Endothelial cell of umbilical vein (primary cell): ENCODE data around the gene SUPT5H. TPM values are rescaled to one million over a fixed set of nuclear protein-coding genes. Genes with fewer than 3 reads are reported as not detected.

Experiments
- BruUV-seq: library from RNA; stranded (reverse); fragments of 400-500 nt; replicated peaks from 2 replicates; lab custom pipeline; 2021; lab: Mats Ljungman, UMichigan
- CTCF ChIA-PET: fragments of 300-600, 350-600 bp; sonication (Branson Sonifier 250); formaldehyde crosslinking; loops from one replicate; lab custom pipeline; 2021; ENCODE audit warnings: antibody characterized with exemption, inconsistent platforms; lab: Charles Lee
- POLR2A ChIA-PET: fragments of 300-600, 350-600 bp; sonication (Branson Sonifier 250); formaldehyde crosslinking; loops from one replicate; lab custom pipeline; 2021; ENCODE audit warnings: antibody characterized with exemption, inconsistent platforms; lab: Charles Lee
- DNase-seq: peaks from one replicate; pipeline ENCODE4 v3.0.0-alpha.2; 2011; ENCODE audit warnings: low read depth, low spot score
- FAIRE-seq: peaks from 2 replicates; lab custom pipeline; 2011; peaks lifted over from hg19 to GRCh38; lab: Jason Lieb, UNC
- H2AFZ ChIP-seq: 2 replicates; pipeline ENCODE4 v1.6.0; 2012; ENCODE audit warnings: low read depth, low read length, control low read depth, inconsistent platforms
- H3K27ac ChIP-seq: 2 replicates; pipeline ENCODE4 v1.5.1; 2011; ENCODE audit warnings: low read depth, mild to moderate bottlenecking, control low read depth, low read length, moderate library complexity; ENCODE audit not compliant: insufficient read depth
- H3K27me3 ChIP-seq, 2 experiments: 2 replicates each; pipeline versions ENCODE4 v1.6.0 to v1.6.1; 2011; ENCODE audit warnings: low read length in 2 of 2, mixed read lengths in 1 of 2; ENCODE audit not compliant: control insufficient read depth in 2 of 2, insufficient read depth in 2 of 2
- H3K36me3 ChIP-seq, 2 experiments: 2 replicates in 1 of 2; 3 replicates in 1 of 2; pipeline ENCODE4 v1.5.1; 2011; ENCODE audit warnings: low read length in 2 of 2, mild to moderate bottlenecking in 1 of 2, moderate library complexity in 1 of 2; ENCODE audit not compliant: control insufficient read depth in 2 of 2, insufficient read depth in 2 of 2; ENCODE audit errors: extremely low read depth in 1 of 2
- H3K4me1 ChIP-seq: 3 replicates; pipeline ENCODE4 v1.5.1; 2011; ENCODE audit warnings: mild to moderate bottlenecking, low read length; ENCODE audit not compliant: control insufficient read depth, insufficient read depth; ENCODE audit errors: extremely low read depth
- H3K4me2 ChIP-seq: 2 replicates; pipeline ENCODE4 v1.6.1; 2011; ENCODE audit warnings: low read length, control low read depth, mixed read lengths; ENCODE audit not compliant: insufficient read depth
- H3K4me3 ChIP-seq, 3 experiments: fragments of 200-600 bp in 1 of 3; sonication (generic), shearing (Covaris generic) in 1 of 3; replicated peaks in 1 of 3; 2 replicates each; pipeline ENCODE4 v1.5.1; 2011 to 2016; ENCODE audit warnings: control low read depth in 3 of 3, low read length in 3 of 3, mild to moderate bottlenecking in 2 of 3, inconsistent platforms in 1 of 3, low read depth in 1 of 3, moderate library complexity in 1 of 3; ENCODE audit not compliant: insufficient read depth in 1 of 3
- H3K79me2 ChIP-seq: 2 replicates; pipeline ENCODE4 v1.6.0; 2012; ENCODE audit warnings: low read length, inconsistent platforms; ENCODE audit not compliant: control insufficient read depth, insufficient read depth
- H3K9ac ChIP-seq: replicated peaks from 2 replicates; pipeline ENCODE3; 2011; ENCODE audit warnings: low read length, control low read depth; ENCODE audit not compliant: insufficient read depth; ENCODE audit errors: extremely low read depth
- H3K9me1 ChIP-seq: replicated peaks from 3 replicates; pipeline ENCODE4 v1.6.0; 2011; ENCODE audit warnings: mild to moderate bottlenecking, low read length; ENCODE audit not compliant: control insufficient read depth, insufficient read depth; ENCODE audit errors: extremely low read depth
- H3K9me3 ChIP-seq: replicated peaks from 2 replicates; pipeline ENCODE4 v1.5.1; 2012; ENCODE audit warnings: low read length, inconsistent platforms; ENCODE audit not compliant: control insufficient read depth, insufficient read depth
- H4K20me1 ChIP-seq: replicated peaks from 2 replicates; pipeline ENCODE3; 2011; ENCODE audit warnings: mild to moderate bottlenecking, low read length; ENCODE audit not compliant: control insufficient read depth, insufficient read depth; ENCODE audit errors: extremely low read depth
- EZH2 ChIP-seq: IDR thresholded peaks from 2 replicates; pipeline ENCODE4 v1.6.1; 2012; ENCODE audit warnings: borderline replicate concordance, low read depth, mild to moderate bottlenecking, moderate library complexity, low read length, inconsistent platforms; ENCODE audit not compliant: severe bottlenecking
- FOS ChIP-seq: IDR thresholded peaks from 2 replicates; pipeline ENCODE4 v1.6.1; 2011; ENCODE audit warnings: mild to moderate bottlenecking, low read length, moderate library complexity, borderline replicate concordance; ENCODE audit not compliant: insufficient read depth
- GATA2 ChIP-seq: IDR thresholded peaks from 2 replicates; pipeline ENCODE4 v1.7.0; 2011; ENCODE audit warnings: low read depth, mild to moderate bottlenecking, moderate library complexity, mixed read lengths, low read length; ENCODE audit not compliant: insufficient read length, insufficient read depth
- JUN ChIP-seq: IDR thresholded peaks from 2 replicates; pipeline ENCODE4 v1.6.1; 2011; ENCODE audit warnings: borderline replicate concordance, low read depth; ENCODE audit not compliant: insufficient read length, insufficient read depth
- MYC ChIP-seq: IDR thresholded peaks from one replicate; pipeline ENCODE4 v1.6.1; 2011; ENCODE audit warnings: mild to moderate bottlenecking, low read depth, low read length
- POLR2A ChIP-seq: IDR thresholded peaks from 2 replicates; pipeline ENCODE4 v1.6.1; 2012; ENCODE audit warnings: low read depth, mild to moderate bottlenecking, control low read depth, low read length
- POLR2AphosphoS5 ChIP-seq: IDR thresholded peaks from 2 replicates; pipeline ENCODE4 v1.6.1; 2012; ENCODE audit warnings: low read depth, mild to moderate bottlenecking, control low read depth, low read length, moderate library complexity; ENCODE audit not compliant: insufficient read depth
- dilution Hi-C: fragments of 300-500 bp; cut with MboI; formaldehyde crosslinking; loops from one replicate; pipeline ENCODE4 v1.15.0; 2019; ENCODE audit warnings: low sequenced_read_pairs; ENCODE audit not compliant: extremely low pct_ligation_motif_present
- intact Hi-C: fragments of 100-400 bp; cut with micrococcal nuclease; formaldehyde crosslinking; loops from one replicate; pipeline ENCODE4 v1.10.0; 2022
- polyA plus RNA-seq, 4 experiments: library from polyadenylated mRNA; depleted of rRNA in 3 of 4; stranded (reverse) in 3 of 4; unstranded in 1 of 4; fragments of >200 nt; gene quantifications; 2 replicates each; pipeline versions ENCODE4 v1.2.1 to v1.2.3, GENCODE V29; 2011 to 2012; ENCODE audit warnings: missing spikeins in 1 of 4
- total RNA-seq: library from RNA; stranded (reverse); gene quantifications from 2 replicates; pipeline ENCODE4 v1.2.3, GENCODE V29; 2021
- TF ChIP-seq, protein P1 (sequence below): IDR thresholded peaks from 2 replicates; pipeline ENCODE4 v1.6.1; 2011; ENCODE audit not compliant: insufficient read depth, insufficient read length
- TF ChIP-seq, protein P2 (sequence below), 2 donors: IDR thresholded peaks; 1 replicate in 1 of 2; 2 replicates in 1 of 2; pipeline ENCODE4 v1.5.1; 2011; ENCODE audit warnings: low read length in 2 of 2, mild to moderate bottlenecking in 2 of 2, moderate library complexity in 2 of 2, control low read depth in 1 of 2, inconsistent platforms in 1 of 2, low read depth in 1 of 2; ENCODE audit not compliant: insufficient read depth in 1 of 2; ENCODE audit errors: extremely low read depth in 1 of 2

SUPT5H gene
- total and polyA plus RNA-seq, 2 donors (not counting 3 experiments of a cell fraction or from before 2014, with no cell fraction given) = 87.6 to 120 TPM

DNA sequence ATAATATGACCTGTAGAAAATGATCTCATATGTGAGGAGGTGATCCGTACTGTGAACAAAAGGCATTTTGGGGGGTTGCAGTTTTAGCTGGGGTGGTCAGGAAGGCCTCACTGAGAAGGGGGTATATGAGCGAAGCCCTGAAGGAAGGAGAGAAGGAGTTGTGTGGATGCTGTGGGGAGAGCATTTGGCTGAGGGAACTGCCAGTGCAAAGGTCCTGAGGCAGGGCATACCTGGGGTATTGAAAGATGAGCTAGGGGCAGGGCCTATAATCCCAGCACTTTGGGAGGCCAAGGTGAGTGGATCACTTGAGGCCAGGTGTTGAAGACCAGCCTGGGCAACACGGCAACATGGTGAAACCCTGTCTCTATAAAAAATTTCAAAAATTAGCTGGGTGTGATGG, 72.0 kb downstream of the SUPT5H start:
- Histone ChIP-seq H2AFZ (no peak overlapping the region), H3K9me1 (no peaks in the 10 kb centered on the region), H3K4me3 (no peak overlapping the region), H3K36me3 (no peaks in the 10 kb centered on the region), H3K9ac (no peak overlapping the region), H3K4me2 (no peak overlapping the region), H3K4me1 (no peaks in the 10 kb centered on the region), H3K27ac (no peak overlapping the region), H3K27me3 (peaks cover 42 to 48% of the 10 kb centered on the region in 2 experiments), H3K79me2 (no peaks in the 10 kb centered on the region), H3K9me3 (no peaks in the 10 kb centered on the region), H4K20me1 (no peaks in the 10 kb centered on the region)
- POLR2A ChIA-PET = no interaction called here
- CTCF ChIA-PET = interaction anchor here (0.9 kb wide), 1 partner anchor 11 kb away, joined by 4 read pairs; no protein-coding TSS in a partner anchor
- no peak for TF ChIP-seq POLR2AphosphoS5
- no peak for TF ChIP-seq POLR2A
- TF ChIP-seq, protein P1, sequence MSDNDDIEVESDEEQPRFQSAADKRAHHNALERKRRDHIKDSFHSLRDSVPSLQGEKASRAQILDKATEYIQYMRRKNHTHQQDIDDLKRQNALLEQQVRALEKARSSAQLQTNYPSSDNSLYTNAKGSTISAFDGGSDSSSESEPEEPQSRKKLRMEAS = no peak
- no TSS peak for BruUV-seq
- DNase-seq (no peak), FAIRE-seq (no peak)
- intact Hi-C loops (no loop called here), dilution Hi-C loops (no loop called here)

DNA sequence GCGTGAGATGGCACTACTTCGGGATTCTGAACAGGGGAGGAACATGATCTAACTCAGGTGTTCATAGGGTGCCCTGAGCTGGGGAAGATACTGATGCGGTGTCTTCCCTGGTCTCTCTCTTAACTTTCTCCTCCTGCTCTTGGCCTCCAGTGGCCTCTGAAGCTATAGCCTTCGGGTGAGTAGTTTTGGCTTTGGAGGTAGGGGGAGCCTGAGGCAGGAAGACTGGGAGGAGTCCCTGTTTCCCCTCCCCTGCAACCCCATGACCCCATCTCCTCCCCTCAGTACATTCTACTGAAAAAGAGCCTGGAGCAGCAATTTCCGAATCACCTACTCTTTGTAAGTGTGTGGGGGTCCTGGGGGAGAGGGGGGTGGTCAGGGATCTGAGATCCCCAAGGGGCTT, 73.1 kb downstream of the SUPT5H start:
- ChIA-PET CTCF (interaction anchor here (1.2 to 1.7 kb wide), 2 partner anchors 16 kb away, joined by 3 to 4 read pairs; no protein-coding TSS in a partner anchor), POLR2A (interaction anchor here (0.6 kb wide), 2 partner anchors 38 to 57 kb away, joined by 3 to 4 read pairs; partner anchors contain the start of gene TIMM50)
- Histone ChIP-seq H3K27ac (no peak overlapping the region), H3K4me3 (no peak overlapping the region), H3K79me2 (no peaks in the 10 kb centered on the region), H3K4me2 (no peak overlapping the region), H3K9ac (no peak overlapping the region), H3K9me3 (no peaks in the 10 kb centered on the region), H3K36me3 (no peaks in the 10 kb centered on the region), H4K20me1 (no peaks in the 10 kb centered on the region), H2AFZ (no peak overlapping the region), H3K9me1 (no peaks in the 10 kb centered on the region), H3K27me3 (peaks cover 36 to 43% of the 10 kb centered on the region in 2 experiments), H3K4me1 (no peaks in the 10 kb centered on the region)
- intact Hi-C loops (no loop called here), dilution Hi-C loops (no loop called here)
- FAIRE-seq (no peak), DNase-seq (no peak)
- BruUV-seq = no TSS peak
- TF ChIP-seq, protein P2, sequence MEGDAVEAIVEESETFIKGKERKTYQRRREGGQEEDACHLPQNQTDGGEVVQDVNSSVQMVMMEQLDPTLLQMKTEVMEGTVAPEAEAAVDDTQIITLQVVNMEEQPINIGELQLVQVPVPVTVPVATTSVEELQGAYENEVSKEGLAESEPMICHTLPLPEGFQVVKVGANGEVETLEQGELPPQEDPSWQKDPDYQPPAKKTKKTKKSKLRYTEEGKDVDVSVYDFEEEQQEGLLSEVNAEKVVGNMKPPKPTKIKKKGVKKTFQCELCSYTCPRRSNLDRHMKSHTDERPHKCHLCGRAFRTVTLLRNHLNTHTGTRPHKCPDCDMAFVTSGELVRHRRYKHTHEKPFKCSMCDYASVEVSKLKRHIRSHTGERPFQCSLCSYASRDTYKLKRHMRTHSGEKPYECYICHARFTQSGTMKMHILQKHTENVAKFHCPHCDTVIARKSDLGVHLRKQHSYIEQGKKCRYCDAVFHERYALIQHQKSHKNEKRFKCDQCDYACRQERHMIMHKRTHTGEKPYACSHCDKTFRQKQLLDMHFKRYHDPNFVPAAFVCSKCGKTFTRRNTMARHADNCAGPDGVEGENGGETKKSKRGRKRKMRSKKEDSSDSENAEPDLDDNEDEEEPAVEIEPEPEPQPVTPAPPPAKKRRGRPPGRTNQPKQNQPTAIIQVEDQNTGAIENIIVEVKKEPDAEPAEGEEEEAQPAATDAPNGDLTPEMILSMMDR (IDR thresholded peaks at IDR 0.05; ENCODE audit: extremely low read depth in 1 of 2, insufficient read depth in 1 of 2, low read depth in 1 of 2, low read length in 2 of 2) = no peak
- TF ChIP-seq POLR2AphosphoS5 = no peak
- no peak for TF ChIP-seq GATA2
- TF ChIP-seq EZH2 = no peak
- no peak for TF ChIP-seq FOS
- no peak for TF ChIP-seq POLR2A
- TF ChIP-seq JUN = no peak
- TF ChIP-seq, protein P1 = no peak
- no peak for TF ChIP-seq MYC
